Astrocyte of the spinal cord (primary cell): Measurements from ENCODE around the gene TMEM17.

Source experiments
- DNase-seq: peaks from one replicate; pipeline ENCODE4 v3.0.0; 2011; ENCODE audit warnings: low read depth, low spot score
- H3K4me3 ChIP-seq: 2 replicates; pipeline ENCODE4 v1.5.1; 2011; ENCODE audit warnings: low read depth, mild to moderate bottlenecking, low read length, moderate library complexity
- in situ Hi-C: cut with HindIII; loops from 2 replicates; pipeline ENCODE4 v1.10.0; 2017; ENCODE audit warnings: low sequenced_read_pairs
- TF ChIP-seq, protein P1 (sequence below): IDR thresholded peaks from 2 replicates; pipeline ENCODE4 v1.5.1; 2012; ENCODE audit warnings: low read depth, mild to moderate bottlenecking, low read length, inconsistent platforms

TMEM17 gene

GRCh38 chr2:62459106-62459505 lies 46.9 kb downstream of the TMEM17 start:
- H3K4me3 ChIP-seq: no peak overlapping the region
- DNase-seq: no peak
- TF ChIP-seq, protein P1, sequence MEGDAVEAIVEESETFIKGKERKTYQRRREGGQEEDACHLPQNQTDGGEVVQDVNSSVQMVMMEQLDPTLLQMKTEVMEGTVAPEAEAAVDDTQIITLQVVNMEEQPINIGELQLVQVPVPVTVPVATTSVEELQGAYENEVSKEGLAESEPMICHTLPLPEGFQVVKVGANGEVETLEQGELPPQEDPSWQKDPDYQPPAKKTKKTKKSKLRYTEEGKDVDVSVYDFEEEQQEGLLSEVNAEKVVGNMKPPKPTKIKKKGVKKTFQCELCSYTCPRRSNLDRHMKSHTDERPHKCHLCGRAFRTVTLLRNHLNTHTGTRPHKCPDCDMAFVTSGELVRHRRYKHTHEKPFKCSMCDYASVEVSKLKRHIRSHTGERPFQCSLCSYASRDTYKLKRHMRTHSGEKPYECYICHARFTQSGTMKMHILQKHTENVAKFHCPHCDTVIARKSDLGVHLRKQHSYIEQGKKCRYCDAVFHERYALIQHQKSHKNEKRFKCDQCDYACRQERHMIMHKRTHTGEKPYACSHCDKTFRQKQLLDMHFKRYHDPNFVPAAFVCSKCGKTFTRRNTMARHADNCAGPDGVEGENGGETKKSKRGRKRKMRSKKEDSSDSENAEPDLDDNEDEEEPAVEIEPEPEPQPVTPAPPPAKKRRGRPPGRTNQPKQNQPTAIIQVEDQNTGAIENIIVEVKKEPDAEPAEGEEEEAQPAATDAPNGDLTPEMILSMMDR: no peak
- in situ Hi-C loops: no loop called here

DNA sequence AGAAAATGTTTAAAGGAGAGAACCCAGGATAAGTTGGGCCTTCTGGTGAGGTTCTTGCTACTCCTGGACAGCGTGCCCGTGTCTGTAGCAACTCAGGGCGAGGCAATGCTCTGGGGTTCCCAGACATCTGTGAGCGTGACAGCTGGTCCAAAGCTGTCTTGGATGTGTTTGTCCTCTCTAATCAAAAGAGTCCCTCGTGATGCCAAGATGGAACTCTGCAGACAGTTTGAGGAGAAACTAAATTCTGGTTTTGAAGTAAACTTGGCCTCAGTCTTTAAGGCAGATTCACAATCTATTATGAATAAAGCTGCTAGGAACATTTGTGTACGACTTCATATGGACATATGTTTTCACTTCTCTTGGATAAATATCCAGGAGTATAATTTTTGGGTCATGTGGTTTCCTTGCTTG lies 47.3 kb downstream of the TMEM17 start:
- TF ChIP-seq, protein P1: no peak
- H3K4me3 ChIP-seq: no peak overlapping the region
- in situ Hi-C loops: no loop called here
- DNase-seq: no peak

GRCh38 chr2:62458206-62458641 lies 47.8 kb downstream of the TMEM17 start:
- DNase-seq: no peak
- no peak overlapping the region for H3K4me3 ChIP-seq
- TF ChIP-seq, protein P1: no peak
- in situ Hi-C loops: no loop called here

DNA sequence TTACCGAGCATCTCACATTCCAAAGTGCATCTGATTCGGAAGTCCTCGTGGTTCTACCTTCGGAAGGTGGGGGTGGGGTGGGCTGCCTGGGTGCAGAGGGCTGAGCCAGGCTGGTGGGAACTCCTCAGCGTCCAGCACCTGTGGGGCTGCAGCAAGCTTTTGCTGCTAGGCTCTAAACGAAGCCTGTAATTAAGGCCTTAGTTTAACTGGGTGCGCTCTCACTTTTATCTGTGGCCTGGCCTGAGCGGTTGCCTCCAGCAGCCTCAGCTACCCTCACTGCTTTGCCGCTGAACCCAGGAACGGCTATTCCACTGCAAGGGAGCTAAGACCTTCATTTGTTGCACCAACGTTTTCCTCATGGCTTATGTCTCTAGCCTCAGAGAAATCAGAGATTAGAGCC lies 48.4 kb downstream of the TMEM17 start:
- TF ChIP-seq, protein P1: no peak

DNA sequence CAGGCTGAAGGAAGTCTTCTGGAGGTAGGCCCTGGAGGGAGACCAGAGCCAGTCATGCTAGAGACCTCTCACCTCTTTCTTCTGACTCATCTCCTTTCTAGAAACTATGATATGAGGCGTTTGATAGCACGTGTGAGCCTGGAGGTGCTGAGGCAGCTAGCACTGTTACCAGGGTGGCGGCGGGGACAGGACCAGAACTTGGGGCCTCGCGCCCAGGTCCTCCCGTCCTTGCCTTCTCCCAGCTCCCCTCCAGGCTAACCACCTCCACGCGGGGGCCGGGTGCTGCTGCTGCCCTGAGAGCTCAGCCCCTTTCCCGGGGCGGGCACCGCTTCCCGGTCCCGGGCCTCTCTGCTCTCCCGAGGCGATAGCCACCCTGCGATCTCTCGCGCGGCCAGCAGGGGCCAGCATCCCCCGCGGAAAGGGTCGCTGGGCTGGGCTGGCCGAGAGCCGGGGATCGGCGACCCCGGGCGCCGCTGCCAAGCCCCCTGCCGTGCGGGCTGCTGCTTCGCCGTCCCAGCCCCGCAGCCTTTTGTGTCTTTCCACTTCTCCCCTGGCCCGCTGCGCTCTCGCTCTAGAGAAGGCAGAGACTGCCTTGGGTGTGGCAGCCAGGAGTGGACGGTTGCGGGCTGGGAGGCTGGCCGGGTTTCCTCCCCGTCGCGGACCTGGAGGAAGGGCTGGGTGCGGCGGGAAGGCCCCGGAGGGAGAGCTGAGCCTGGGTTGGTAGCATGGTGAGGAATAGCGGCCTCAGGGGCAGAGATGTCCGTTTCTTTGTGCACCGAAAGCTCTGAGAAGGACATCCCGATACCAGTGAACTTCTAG lies 49.1 kb downstream of the TMEM17 start:
- TF ChIP-seq, protein P1: peak; percentile 84
- peak; percentile 64 for DNase-seq
- peak overlapping the region; percentile 48 for H3K4me3 ChIP-seq
- in situ Hi-C loops: no loop called here

More for the DNA sequence above, 48.4 kb downstream of the TMEM17 start:
- in situ Hi-C loops: no loop called here
- DNase-seq: no peak
- H3K4me3 ChIP-seq: peak overlapping the region; percentile 48

DNA sequence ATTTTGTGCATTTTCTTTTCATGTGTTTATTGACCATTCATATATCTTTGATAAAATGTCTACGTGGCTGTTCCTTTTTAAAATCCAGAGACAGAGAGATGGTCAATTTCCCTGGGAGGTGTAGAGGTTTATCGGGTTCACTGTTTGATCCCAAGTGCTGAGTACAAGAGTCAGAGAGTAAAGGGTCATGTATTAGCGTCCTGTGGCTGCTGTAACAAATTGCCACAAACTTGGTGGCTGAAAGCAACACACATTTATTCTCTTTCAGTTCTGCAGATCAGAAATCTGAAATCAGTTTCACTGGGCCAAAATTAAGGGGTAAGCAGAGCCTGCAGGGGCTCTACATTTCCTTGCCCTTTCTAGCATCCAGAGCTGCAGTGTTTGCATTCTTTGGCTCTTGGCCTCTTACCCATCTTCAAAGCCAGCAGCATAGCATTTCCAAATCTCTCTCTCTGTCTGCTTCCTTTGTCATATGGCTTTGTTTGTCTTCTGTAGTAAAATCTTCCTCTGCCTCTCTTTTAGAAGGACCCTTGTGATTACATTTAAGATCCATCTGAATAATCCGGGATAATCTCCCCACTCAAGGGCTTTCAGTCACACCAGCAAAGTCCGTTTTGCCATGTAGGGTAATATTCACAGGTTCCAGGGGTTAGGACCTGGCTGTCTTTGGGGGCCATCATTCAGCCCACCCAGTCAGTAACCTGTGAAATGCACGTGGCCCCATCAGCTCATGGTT lies 49.9 kb downstream of the TMEM17 start:
- no peak overlapping the region for H3K4me3 ChIP-seq
- no peak for DNase-seq
- in situ Hi-C loops: no loop called here
- TF ChIP-seq, protein P1: no peak
